Upper lobe of left lung (tissue), 4 donors: Measurements from ENCODE around the gene PRDX1.

Experiments
- EP300 ChIP-seq, 4 donors: sonication (generic); formaldehyde crosslinking; IDR thresholded peaks; one replicate each; pipeline ENCODE4 v1.5.1; 2017; ENCODE audit warnings: antibody characterized with exemption in 4 of 4, control low read depth in 2 of 4
- POLR2A ChIP-seq, 4 donors: fragments of 450-650 bp; IDR thresholded peaks; one replicate each; pipeline ENCODE4 v1.5.1; 2016 to 2017; ENCODE audit warnings: antibody characterized with exemption in 4 of 4, mild to moderate bottlenecking in 2 of 4
- POLR2AphosphoS5 ChIP-seq, 2 donors: sonication (generic); formaldehyde crosslinking; IDR thresholded peaks; one replicate each; pipeline ENCODE4 v1.5.1; 2017; ENCODE audit warnings: antibody characterized with exemption in 2 of 2
- TF ChIP-seq, protein P1 (sequence below), 6 experiments: fragments of 450-650 bp in 4 of 6; fragments of 200-600 bp in 2 of 6; sonication (generic) in 2 of 6; IDR thresholded peaks; one replicate each; pipeline ENCODE4 v1.5.1; 2016 to 2019; ENCODE audit warnings: antibody characterized with exemption in 6 of 6

GRCh38 chr1:45488666-45489377 lies 32.9 kb downstream of the PRDX1 start:
- TF ChIP-seq, protein P1, sequence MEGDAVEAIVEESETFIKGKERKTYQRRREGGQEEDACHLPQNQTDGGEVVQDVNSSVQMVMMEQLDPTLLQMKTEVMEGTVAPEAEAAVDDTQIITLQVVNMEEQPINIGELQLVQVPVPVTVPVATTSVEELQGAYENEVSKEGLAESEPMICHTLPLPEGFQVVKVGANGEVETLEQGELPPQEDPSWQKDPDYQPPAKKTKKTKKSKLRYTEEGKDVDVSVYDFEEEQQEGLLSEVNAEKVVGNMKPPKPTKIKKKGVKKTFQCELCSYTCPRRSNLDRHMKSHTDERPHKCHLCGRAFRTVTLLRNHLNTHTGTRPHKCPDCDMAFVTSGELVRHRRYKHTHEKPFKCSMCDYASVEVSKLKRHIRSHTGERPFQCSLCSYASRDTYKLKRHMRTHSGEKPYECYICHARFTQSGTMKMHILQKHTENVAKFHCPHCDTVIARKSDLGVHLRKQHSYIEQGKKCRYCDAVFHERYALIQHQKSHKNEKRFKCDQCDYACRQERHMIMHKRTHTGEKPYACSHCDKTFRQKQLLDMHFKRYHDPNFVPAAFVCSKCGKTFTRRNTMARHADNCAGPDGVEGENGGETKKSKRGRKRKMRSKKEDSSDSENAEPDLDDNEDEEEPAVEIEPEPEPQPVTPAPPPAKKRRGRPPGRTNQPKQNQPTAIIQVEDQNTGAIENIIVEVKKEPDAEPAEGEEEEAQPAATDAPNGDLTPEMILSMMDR (IDR thresholded peaks at IDR 0.05) = no peak
- no peak for TF ChIP-seq POLR2A (IDR thresholded peaks at IDR 0.05)
- TF ChIP-seq EP300 (IDR thresholded peaks at IDR 0.05) = no peak
- no peak for TF ChIP-seq POLR2AphosphoS5 (IDR thresholded peaks at IDR 0.05)
